ENCODE data around the gene LY6G5B. TPM values are rescaled to one million over a fixed set of nuclear protein-coding genes. Genes with fewer than 3 reads are reported as not detected.

LY6G5B gene
- total and polyA plus RNA-seq, 2 donors (not counting 1 experiment from before 2014, with no cell fraction given), result 2.0 to 2.8 TPM

DNA sequence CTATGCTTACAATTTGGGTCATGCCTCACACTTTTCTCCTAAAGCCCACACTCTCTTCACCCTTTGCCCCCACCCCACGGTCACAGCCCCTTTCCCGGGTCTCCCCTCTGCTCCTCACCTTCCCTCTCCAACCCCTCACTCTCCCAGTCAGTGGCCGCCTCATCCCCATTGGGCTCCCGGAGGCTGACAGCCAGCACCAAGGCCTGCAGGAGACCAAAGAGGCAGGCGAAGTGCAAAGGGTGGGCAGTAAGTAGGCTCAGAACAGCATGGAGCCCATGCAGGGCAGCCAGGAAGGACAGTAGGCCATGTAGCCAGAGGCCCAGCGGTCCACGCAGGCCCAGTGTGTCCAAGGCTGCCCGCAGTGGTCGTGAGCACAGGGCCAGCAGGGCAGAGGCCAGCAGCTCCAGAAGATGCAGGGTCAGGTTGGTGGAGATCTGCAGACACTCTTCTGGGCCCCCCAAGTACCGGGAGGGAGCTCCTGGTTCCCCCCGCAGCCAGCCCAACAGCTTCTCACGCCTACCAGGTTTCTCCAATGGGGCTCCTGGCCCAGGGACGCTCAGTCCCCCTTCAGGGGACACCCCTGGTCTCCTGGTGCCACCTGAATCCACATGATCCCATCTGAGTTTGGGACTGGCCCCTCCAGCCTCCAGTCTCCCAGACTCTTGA, 10.7 kb upstream of the LY6G5B start:
- H3K4me2 ChIP-seq (ENCODE audit: extremely low read depth, insufficient read depth, low read length), result peak overlapping the region; percentile 100
- H4K20me1 ChIP-seq (ENCODE audit: control insufficient read depth, extremely low read depth, insufficient read depth, low read length), result no peaks in the 10 kb centered on the region
- no peaks in the 10 kb centered on the region for H3K9me3 ChIP-seq (ENCODE audit: control insufficient read depth, insufficient read depth, low read depth, low read length)
- peak overlapping the region; percentile 90 to 99 (median 96) for H3K4me3 ChIP-seq (replicated peaks in 1 of 4; ENCODE audit: control extremely low read depth in 1 of 4, insufficient read depth in 1 of 4, low read depth in 3 of 4, low read length in 4 of 4)
- H3K36me3 ChIP-seq (ENCODE audit: control insufficient read depth, insufficient read depth, low read length), result peaks cover 5% of the 10 kb centered on the region
- H3K27me3 ChIP-seq (ENCODE audit: control insufficient read depth, insufficient read depth, low read length), result no peaks in the 10 kb centered on the region
- DNase-seq (ENCODE audit: low read depth in 2 of 2), result no peak
- TF ChIP-seq EZH2 (IDR thresholded peaks at IDR 0.05; ENCODE audit: low read length, missing control alignments), result no peak
- no peak for TF ChIP-seq CTCF (conservative IDR thresholded peaks at IDR 0.05 in 1 of 2, IDR thresholded peaks at IDR 0.05 in 1 of 2; ENCODE audit: low read depth in 1 of 2, low read length in 2 of 2)
- H3K27ac ChIP-seq (ENCODE audit: insufficient read depth, low read length), result no peak overlapping the region
- H2AFZ ChIP-seq (ENCODE audit: low read length), result no peak overlapping the region
- H3K79me2 ChIP-seq (ENCODE audit: control insufficient read depth, insufficient read depth, low read length), result peaks cover 43% of the 10 kb centered on the region
- peaks cover 22% of the 10 kb centered on the region for H3K4me1 ChIP-seq (ENCODE audit: control insufficient read depth, extremely low read depth, insufficient read depth, low read length)
- H3K9ac ChIP-seq (ENCODE audit: insufficient read depth, low read length), result peak overlapping the region; percentile 24

DNA sequence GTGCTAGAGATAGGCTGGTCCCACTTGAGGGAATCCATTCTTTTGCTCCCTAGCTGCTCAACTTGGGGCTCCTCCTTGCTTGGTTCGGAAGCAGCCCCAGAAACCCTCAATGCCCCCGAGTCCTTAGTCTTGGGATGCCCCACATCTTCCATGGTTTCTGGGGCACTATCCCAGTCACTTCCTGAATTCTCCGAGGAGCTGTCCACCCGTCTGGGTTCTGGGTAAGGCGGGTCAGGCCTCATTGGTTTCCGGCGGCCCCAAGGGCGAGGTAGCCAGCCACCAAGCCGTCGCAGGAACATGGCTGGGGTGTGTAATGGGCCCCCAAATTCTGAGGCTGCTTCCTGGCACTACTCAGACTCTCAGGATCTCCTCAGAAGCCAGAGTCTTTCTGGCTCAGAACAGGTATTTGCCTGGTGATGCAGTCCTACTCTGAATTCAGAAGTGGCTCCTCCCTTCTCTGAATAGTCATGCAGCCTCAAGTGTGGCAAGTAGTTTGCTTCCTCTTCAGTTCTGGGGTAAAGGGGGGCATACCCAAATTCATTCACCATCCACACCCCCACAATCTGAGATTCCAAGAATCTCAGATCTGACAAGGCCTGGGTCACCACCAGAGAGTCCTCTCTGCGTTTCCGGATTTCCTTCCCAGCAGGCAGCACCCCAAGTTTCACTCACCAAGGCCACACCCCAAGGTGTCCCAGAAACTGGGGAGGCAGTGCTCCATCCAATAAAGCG, 10.0 kb upstream of the LY6G5B start:
- no peak for TF ChIP-seq EZH2 (IDR thresholded peaks at IDR 0.05; ENCODE audit: low read length, missing control alignments)
- TF ChIP-seq CTCF (conservative IDR thresholded peaks at IDR 0.05 in 1 of 2, IDR thresholded peaks at IDR 0.05 in 1 of 2; ENCODE audit: low read depth in 1 of 2, low read length in 2 of 2), result no peak
- peak; percentile 25 to 38 for DNase-seq (ENCODE audit: low read depth in 2 of 2)
- H3K9me3 ChIP-seq (ENCODE audit: control insufficient read depth, insufficient read depth, low read depth, low read length), result no peaks in the 10 kb centered on the region

More for the DNA sequence above, 10.0 kb upstream of the LY6G5B start:
- peak overlapping the region; percentile 5 for H2AFZ ChIP-seq (ENCODE audit: low read length)
- peak overlapping the region; percentile 87 for H3K27ac ChIP-seq (ENCODE audit: insufficient read depth, low read length)
- peak overlapping the region; percentile 76 for H3K9ac ChIP-seq (ENCODE audit: insufficient read depth, low read length)
- peak overlapping the region; percentile 90 to 99 (median 96) for H3K4me3 ChIP-seq (replicated peaks in 1 of 4; ENCODE audit: control extremely low read depth in 1 of 4, insufficient read depth in 1 of 4, low read depth in 3 of 4, low read length in 4 of 4)
- H3K4me2 ChIP-seq (ENCODE audit: extremely low read depth, insufficient read depth, low read length), result peak overlapping the region; percentile 100
- peaks cover 22% of the 10 kb centered on the region for H3K4me1 ChIP-seq (ENCODE audit: control insufficient read depth, extremely low read depth, insufficient read depth, low read length)
- no peaks in the 10 kb centered on the region for H4K20me1 ChIP-seq (ENCODE audit: control insufficient read depth, extremely low read depth, insufficient read depth, low read length)
- no peaks in the 10 kb centered on the region for H3K27me3 ChIP-seq (ENCODE audit: control insufficient read depth, insufficient read depth, low read length)
- peaks cover 41% of the 10 kb centered on the region for H3K79me2 ChIP-seq (ENCODE audit: control insufficient read depth, insufficient read depth, low read length)
- peaks cover 5% of the 10 kb centered on the region for H3K36me3 ChIP-seq (ENCODE audit: control insufficient read depth, insufficient read depth, low read length)
